ENCODE results near the gene CYS1. TPM values are rescaled to one million over a fixed set of nuclear protein-coding genes. Genes with fewer than 3 reads are reported as not detected.
A peak's percentile ranks its signal among the peaks of the same experiment; 100 is the strongest.

The CYS1 gene
- polyA plus RNA-seq, 1 donor (not counting 4 experiments of a cell fraction or from before 2014, with no cell fraction given), result 0.14 TPM

GRCh38 chr2:10028988-10029874, 51.0 kb downstream of the CYS1 start:
- H4K20me1 ChIP-seq (ENCODE audit: control insufficient read depth, extremely low read depth, insufficient read depth, low read length), result no peaks in the 10 kb centered on the region
- TF ChIP-seq EZH2 (IDR thresholded peaks at IDR 0.05; ENCODE audit: low read length) (no peak), CTCF (optimal IDR thresholded peaks at IDR 0.05 in 1 of 3, IDR thresholded peaks at IDR 0.05 in 1 of 3, conservative IDR thresholded peaks at IDR 0.05 in 1 of 3; ENCODE audit: extremely low read depth in 1 of 3, insufficient read depth in 2 of 3, low read length in 3 of 3) (peak in 1 of 3 experiments; percentile 11)
- peak overlapping the region; percentile 52 for H3K9ac ChIP-seq (ENCODE audit: control insufficient read depth, extremely low read depth, insufficient read depth, low read length)
- no peaks in the 10 kb centered on the region for H3K27me3 ChIP-seq (ENCODE audit: control insufficient read depth, extremely low read depth, insufficient read depth, low read length)
- no peaks in the 10 kb centered on the region for H3K9me1 ChIP-seq (ENCODE audit: control insufficient read depth, extremely low read depth, insufficient read depth, low read length)
- H3K27ac ChIP-seq (ENCODE audit: control insufficient read depth, insufficient read depth, low read length), result peak overlapping the region; percentile 24
- dilution Hi-C loops (cut with MboI; ENCODE audit: extremely low pct_ligation_motif_present, low sequenced_read_pairs), result loop anchor here (25.0 kb wide), 1 partner anchor 267 kb away; no protein-coding TSS in a partner anchor
- peaks cover 19% of the 10 kb centered on the region for H3K4me1 ChIP-seq (ENCODE audit: control insufficient read depth, extremely low read depth, insufficient read depth, low read length)
- no peaks in the 10 kb centered on the region for H3K36me3 ChIP-seq (ENCODE audit: control insufficient read depth in 2 of 2, extremely low read depth in 1 of 2, insufficient read depth in 2 of 2, low read length in 2 of 2)
- no peak overlapping the region for H3K4me3 ChIP-seq (ENCODE audit: control insufficient read depth in 2 of 3, extremely low read depth in 1 of 3, insufficient read depth in 2 of 3, low read depth in 1 of 3, low read length in 3 of 3)
- no peaks in the 10 kb centered on the region for H3K79me2 ChIP-seq (ENCODE audit: control insufficient read depth, insufficient read depth, low read length)
- H3K9me3 ChIP-seq (ENCODE audit: control insufficient read depth, low read depth, low read length), result no peaks in the 10 kb centered on the region
- peak overlapping the region; percentile 85 for H2AFZ ChIP-seq (ENCODE audit: control insufficient read depth, low read length)
- no peak for DNase-seq (ENCODE audit: low read depth, low spot score)
- peak; percentile 69 for FAIRE-seq
- peak overlapping the region; percentile 42 for H3K4me2 ChIP-seq (ENCODE audit: control insufficient read depth, extremely low read depth, insufficient read depth, low read depth, low read length)

GRCh38 chr2:10028407-10028987, 51.7 kb downstream of the CYS1 start:
- Histone ChIP-seq H3K9me1 (ENCODE audit: control insufficient read depth, extremely low read depth, insufficient read depth, low read length) (no peaks in the 10 kb centered on the region), H4K20me1 (ENCODE audit: control insufficient read depth, extremely low read depth, insufficient read depth, low read length) (no peaks in the 10 kb centered on the region), H3K9ac (ENCODE audit: control insufficient read depth, extremely low read depth, insufficient read depth, low read length) (no peak overlapping the region), H3K79me2 (ENCODE audit: control insufficient read depth, insufficient read depth, low read length) (no peaks in the 10 kb centered on the region), H3K9me3 (ENCODE audit: control insufficient read depth, low read depth, low read length) (no peaks in the 10 kb centered on the region), H3K4me1 (ENCODE audit: control insufficient read depth, extremely low read depth, insufficient read depth, low read length) (peaks cover 19% of the 10 kb centered on the region), H3K4me2 (ENCODE audit: control insufficient read depth, extremely low read depth, insufficient read depth, low read depth, low read length) (no peak overlapping the region), H2AFZ (ENCODE audit: control insufficient read depth, low read length) (no peak overlapping the region), H3K4me3 (ENCODE audit: control insufficient read depth in 2 of 3, extremely low read depth in 1 of 3, insufficient read depth in 2 of 3, low read depth in 1 of 3, low read length in 3 of 3) (no peak overlapping the region), H3K36me3 (ENCODE audit: control insufficient read depth in 2 of 2, extremely low read depth in 1 of 2, insufficient read depth in 2 of 2, low read length in 2 of 2) (no peaks in the 10 kb centered on the region), H3K27ac (ENCODE audit: control insufficient read depth, insufficient read depth, low read length) (no peak overlapping the region), H3K27me3 (ENCODE audit: control insufficient read depth, extremely low read depth, insufficient read depth, low read length) (no peaks in the 10 kb centered on the region)
- dilution Hi-C loops (cut with MboI; ENCODE audit: extremely low pct_ligation_motif_present, low sequenced_read_pairs), result loop anchor here (25.0 kb wide), 1 partner anchor 266 kb away; no protein-coding TSS in a partner anchor
- no peak for TF ChIP-seq CTCF (optimal IDR thresholded peaks at IDR 0.05 in 1 of 3, IDR thresholded peaks at IDR 0.05 in 1 of 3, conservative IDR thresholded peaks at IDR 0.05 in 1 of 3; ENCODE audit: extremely low read depth in 1 of 3, insufficient read depth in 2 of 3, low read length in 3 of 3)
- TF ChIP-seq EZH2 (IDR thresholded peaks at IDR 0.05; ENCODE audit: low read length), result no peak
- no peak for FAIRE-seq
- DNase-seq (ENCODE audit: low read depth, low spot score), result no peak
